ENCODE results near the gene OR10C1.
A peak's percentile ranks its signal among the peaks of the same experiment; 100 is the strongest.

- TF ChIP-seq, protein P1, sequence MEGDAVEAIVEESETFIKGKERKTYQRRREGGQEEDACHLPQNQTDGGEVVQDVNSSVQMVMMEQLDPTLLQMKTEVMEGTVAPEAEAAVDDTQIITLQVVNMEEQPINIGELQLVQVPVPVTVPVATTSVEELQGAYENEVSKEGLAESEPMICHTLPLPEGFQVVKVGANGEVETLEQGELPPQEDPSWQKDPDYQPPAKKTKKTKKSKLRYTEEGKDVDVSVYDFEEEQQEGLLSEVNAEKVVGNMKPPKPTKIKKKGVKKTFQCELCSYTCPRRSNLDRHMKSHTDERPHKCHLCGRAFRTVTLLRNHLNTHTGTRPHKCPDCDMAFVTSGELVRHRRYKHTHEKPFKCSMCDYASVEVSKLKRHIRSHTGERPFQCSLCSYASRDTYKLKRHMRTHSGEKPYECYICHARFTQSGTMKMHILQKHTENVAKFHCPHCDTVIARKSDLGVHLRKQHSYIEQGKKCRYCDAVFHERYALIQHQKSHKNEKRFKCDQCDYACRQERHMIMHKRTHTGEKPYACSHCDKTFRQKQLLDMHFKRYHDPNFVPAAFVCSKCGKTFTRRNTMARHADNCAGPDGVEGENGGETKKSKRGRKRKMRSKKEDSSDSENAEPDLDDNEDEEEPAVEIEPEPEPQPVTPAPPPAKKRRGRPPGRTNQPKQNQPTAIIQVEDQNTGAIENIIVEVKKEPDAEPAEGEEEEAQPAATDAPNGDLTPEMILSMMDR (conservative IDR thresholded peaks at IDR 0.05; ENCODE audit: low read depth, low read length) = no peak
- no peak for TF ChIP-seq POLR2A (IDR thresholded peaks at IDR 0.05; ENCODE audit: low read depth, low read length)
- no peak for TF ChIP-seq CHD1 (IDR thresholded peaks at IDR 0.05; ENCODE audit: low read depth, low read length)
- TF ChIP-seq BHLHE40 (IDR thresholded peaks at IDR 0.05; ENCODE audit: low read depth, low read length) = no peak
- no peak for TF ChIP-seq RCOR1 (IDR thresholded peaks at IDR 0.05; ENCODE audit: insufficient replicate concordance, low read length)
- no peak for TF ChIP-seq FOS (IDR thresholded peaks at IDR 0.05; ENCODE audit: low read depth, low read length)
- TF ChIP-seq MXI1 (IDR thresholded peaks at IDR 0.05; ENCODE audit: borderline replicate concordance, low read depth, low read length) = no peak
- TF ChIP-seq USF2 (IDR thresholded peaks at IDR 0.05; ENCODE audit: low read depth, low read length) = no peak
- TF ChIP-seq RFX5 (IDR thresholded peaks at IDR 0.05; ENCODE audit: low read depth, low read length) = no peak
- TF ChIP-seq RAD21 (IDR thresholded peaks at IDR 0.05; ENCODE audit: low read length) = no peak
- TF ChIP-seq CEBPB (IDR thresholded peaks at IDR 0.05; ENCODE audit: low read depth, low read length) = no peak
- peak; percentile 24; the same call in 1 of the 2 replicates for TF ChIP-seq MAFK (IDR thresholded peaks at IDR 0.05; ENCODE audit: low read depth, low read length)
- no peak for TF ChIP-seq MAZ (IDR thresholded peaks at IDR 0.05; ENCODE audit: borderline replicate concordance, low read depth, low read length)
These were observed 35.3 kb upstream of the OR10C1 start for GRCh38 chr6:29403801-29404200.

Data from IMR-90 (cell line).